ENCODE results near the gene CPPED1. TPM values are rescaled to one million over a fixed set of nuclear protein-coding genes. Genes with fewer than 3 reads are reported as not detected.

The CPPED1 gene
- total and polyA plus RNA-seq, 2 of the 4 experiments (the other 2 are of a cell fraction), result 5.1 to 6.5 TPM

- TF ChIP-seq CEBPB (IDR thresholded peaks at IDR 0.05; ENCODE audit: low read depth, low read length) (no peak), RCOR1 (IDR thresholded peaks at IDR 0.05; ENCODE audit: insufficient replicate concordance, low read length) (no peak), CHD1 (IDR thresholded peaks at IDR 0.05; ENCODE audit: low read depth, low read length) (no peak)
- no peak overlapping the region for H4K91ac ChIP-seq (ENCODE audit: insufficient read depth, low read depth, low read length)
- H3K9me3 ChIP-seq (ENCODE audit: control insufficient read depth, insufficient read depth, low read length), result no peaks in the 10 kb centered on the region
- 0 out of 2 replicates have a peak, but pooled peaks cover 2% of the 10 kb centered on the region for H3K4me1 ChIP-seq (ENCODE audit: control insufficient read depth, insufficient read depth, low read length)
- no peak for ATAC-seq (ENCODE audit: low read depth)
- BruUV-seq (replicated peaks), result no TSS peak
- no peaks in the 10 kb centered on the region for H3K27me3 ChIP-seq (ENCODE audit: control insufficient read depth, insufficient read depth, low read length)
- POLR2A ChIA-PET (ENCODE audit: unreplicated experiment), result no interaction called here
- no peak overlapping the region for H3K14ac ChIP-seq (replicated peaks; ENCODE audit: low read depth, low read length)
- no peak overlapping the region for H3K23ac ChIP-seq (ENCODE audit: low read depth, low read length)
- no peaks in the 10 kb centered on the region for H3K79me1 ChIP-seq (ENCODE audit: low read depth in 1 of 2, low read length in 2 of 2)
- no peak overlapping the region for H3K18ac ChIP-seq (ENCODE audit: low read depth, low read length)
- no peak overlapping the region for H4K5ac ChIP-seq (ENCODE audit: low read depth, low read length)
- no peak overlapping the region for H2BK120ac ChIP-seq (ENCODE audit: low read depth, low read length)
- WGBS, 2 experiments (ENCODE audit: extremely low coverage in 2 of 2, insufficient read length in 1 of 2), result no CpG with 5 or more reads among the region's 7 CpGs
- H3K4me3 ChIP-seq (ENCODE audit: insufficient read depth, low read depth, low read length), result no peak overlapping the region
- H2BK5ac ChIP-seq (ENCODE audit: low read depth, low read length, poor library complexity, severe bottlenecking), result no peak overlapping the region
- H3K27ac ChIP-seq (ENCODE audit: insufficient read depth, low read length), result no peak overlapping the region
- no peak overlapping the region for H2AK5ac ChIP-seq (ENCODE audit: low read depth, low read length)
- intact Hi-C loops (cut with micrococcal nuclease), result no loop called here
- H2AFZ ChIP-seq (replicated peaks; ENCODE audit: low read length, poor library complexity), result no peak overlapping the region
- CTCF ChIA-PET, result no interaction called here
- H3K9ac ChIP-seq (ENCODE audit: low read depth, low read length), result no peak overlapping the region
- no peak overlapping the region for H3K4me2 ChIP-seq (ENCODE audit: low read depth, low read length)
- DNase-seq, result no peak
- no peaks in the 10 kb centered on the region for H3K36me3 ChIP-seq (ENCODE audit: control insufficient read depth, insufficient read depth, low read length)
- no peak overlapping the region for H2BK20ac ChIP-seq (ENCODE audit: low read depth, low read length)
- no peak overlapping the region for H3K56ac ChIP-seq (ENCODE audit: extremely low read depth, insufficient read depth, low read length)
- H4K8ac ChIP-seq (ENCODE audit: low read depth in 2 of 2, low read length in 2 of 2), result no peak overlapping the region
- dilution Hi-C loops (cut with HindIII; ENCODE audit: low sequenced_read_pairs, unreplicated experiment), result no loop called here
- H2BK15ac ChIP-seq (ENCODE audit: low read depth, low read length), result no peak overlapping the region; the same call in 2 of the 3 replicates
- H3K4ac ChIP-seq (ENCODE audit: low read depth, low read length), result no peak overlapping the region
- H2AK9ac ChIP-seq (replicated peaks; ENCODE audit: low read depth, low read length, poor library complexity), result no peak overlapping the region
- in situ Hi-C loops (cut with MboI; ENCODE audit: low sequenced_read_pairs), result no loop called here
- no peaks in the 10 kb centered on the region for H3K9me1 ChIP-seq (ENCODE audit: insufficient read depth, low read length)
- H4K20me1 ChIP-seq (ENCODE audit: insufficient read depth, low read length), result no peaks in the 10 kb centered on the region
Measured at GRCh38 chr16:12769525-12769924, 34.2 kb downstream of the CPPED1 start.

Data from IMR-90 (cell line).